Measurements from ENCODE around the gene MED15.

MED15 gene

GRCh38 chr22:20526628-20527355 is 19.4 kb downstream of the MED15 start:
- no peak for DNase-seq (ENCODE audit: low read depth)
- H3K4me3 ChIP-seq (ENCODE audit: control insufficient read depth, low read depth, low read length) = no peak overlapping the region
- peak; percentile 28 for TF ChIP-seq CTCF (IDR thresholded peaks at IDR 0.05; ENCODE audit: control insufficient read depth, insufficient read depth, low read depth, low read length, missing control alignments)

DNA sequence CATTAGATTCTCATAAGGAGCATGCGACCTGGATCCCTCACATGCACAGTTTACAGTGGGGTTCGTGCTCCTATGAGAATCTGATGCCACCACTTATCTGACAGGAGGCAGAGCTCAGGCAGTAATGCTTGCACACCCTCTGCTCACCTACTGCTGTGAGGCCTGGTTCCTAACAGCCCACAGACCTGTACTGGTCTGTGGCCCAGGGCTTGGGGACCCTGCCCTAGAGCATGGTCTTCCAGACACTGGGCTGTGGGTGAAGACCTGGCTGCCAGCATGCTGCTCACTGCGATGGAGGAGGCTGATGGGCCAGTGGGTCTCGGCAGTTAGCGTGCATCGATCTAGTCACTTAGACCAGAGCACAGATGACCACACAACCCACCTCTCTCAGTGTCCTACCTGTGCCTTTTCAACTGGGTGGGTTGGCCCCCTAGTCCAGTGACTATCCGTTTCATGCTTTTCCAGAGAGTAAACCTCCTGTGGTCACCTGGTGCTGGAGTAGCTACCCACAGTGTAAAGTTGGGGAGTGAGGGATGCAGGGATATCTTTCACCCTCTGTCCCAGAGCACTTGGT is 21.1 kb downstream of the MED15 start:
- no peak overlapping the region for H3K4me3 ChIP-seq (ENCODE audit: control insufficient read depth, low read depth, low read length)
- no peak for DNase-seq (ENCODE audit: low read depth)
- TF ChIP-seq CTCF (IDR thresholded peaks at IDR 0.05; ENCODE audit: control insufficient read depth, insufficient read depth, low read depth, low read length, missing control alignments) = no peak

GRCh38 chr22:20530368-20531153 is 23.2 kb downstream of the MED15 start:
- TF ChIP-seq CTCF (IDR thresholded peaks at IDR 0.05; ENCODE audit: control insufficient read depth, insufficient read depth, low read depth, low read length, missing control alignments) = no peak
- H3K4me3 ChIP-seq (ENCODE audit: control insufficient read depth, low read depth, low read length) = no peak overlapping the region

DNA sequence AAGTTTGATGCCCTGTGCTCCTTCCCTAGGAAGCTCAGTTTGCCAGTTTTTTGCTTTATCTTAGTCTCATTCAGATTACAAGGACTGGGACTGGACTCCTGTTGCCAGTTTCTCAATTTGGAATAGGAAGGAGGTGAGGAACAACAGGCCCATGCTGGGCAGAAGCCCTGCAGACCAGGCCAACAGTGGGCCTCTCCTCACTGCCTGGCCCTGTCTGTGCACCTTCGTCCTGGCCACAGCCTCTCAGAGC is 23.7 kb downstream of the MED15 start:
- DNase-seq (ENCODE audit: low read depth) = no peak
- TF ChIP-seq CTCF (IDR thresholded peaks at IDR 0.05; ENCODE audit: control insufficient read depth, insufficient read depth, low read depth, low read length, missing control alignments) = no peak
- H3K4me3 ChIP-seq (ENCODE audit: control insufficient read depth, low read depth, low read length) = no peak overlapping the region

More at GRCh38 chr22:20530368-20531153, 23.2 kb downstream of the MED15 start:
- no peak for DNase-seq (ENCODE audit: low read depth)

- no peak for TF ChIP-seq CTCF (IDR thresholded peaks at IDR 0.05; ENCODE audit: control insufficient read depth, insufficient read depth, low read depth, low read length, missing control alignments)
- DNase-seq (ENCODE audit: low read depth) = no peak
- no peak overlapping the region for H3K4me3 ChIP-seq (ENCODE audit: control insufficient read depth, low read depth, low read length)
These were observed 24.2 kb downstream of the MED15 start for GRCh38 chr22:20531404-20532201.

GRCh38 chr22:20532256-20532993 is 25.0 kb downstream of the MED15 start:
- no peak overlapping the region for H3K4me3 ChIP-seq (ENCODE audit: control insufficient read depth, low read depth, low read length)
- no peak for TF ChIP-seq CTCF (IDR thresholded peaks at IDR 0.05; ENCODE audit: control insufficient read depth, insufficient read depth, low read depth, low read length, missing control alignments)
- DNase-seq (ENCODE audit: low read depth) = no peak
